H1 (cell line): Measurements from ENCODE around the gene RAD18. TPM values are rescaled to one million over a fixed set of nuclear protein-coding genes. Genes with fewer than 3 reads are reported as not detected.

ENCODE experiments used
- EGR1 ChIP-seq: IDR thresholded peaks from 2 replicates; pipeline ENCODE4 v1.6.1; 2011; ENCODE audit warnings: low read depth, low read length, borderline replicate concordance
- EP300 ChIP-seq, 2 experiments: IDR thresholded peaks; 1 replicate in 1 of 2; 2 replicates in 1 of 2; pipeline ENCODE4 v1.6.1; 2011 to 2012; ENCODE audit warnings: low read depth in 2 of 2, low read length in 2 of 2, mild to moderate bottlenecking in 2 of 2, borderline replicate concordance in 1 of 2, inconsistent platforms in 1 of 2, moderate library complexity in 1 of 2
- HDAC6 ChIP-seq: IDR thresholded peaks from one replicate; pipeline ENCODE4 v1.7.1; 2012; ENCODE audit warnings: low read depth, mild to moderate bottlenecking, inconsistent platforms, low read length, moderate library complexity
- JUN ChIP-seq: IDR thresholded peaks from 2 replicates; pipeline ENCODE4 v1.6.1; 2011; ENCODE audit warnings: low read depth, mild to moderate bottlenecking, improper control_type of control experiment, low read length
- SIN3A ChIP-seq, 2 experiments: IDR thresholded peaks in 1 of 2; conservative IDR thresholded peaks in 1 of 2; 2 replicates each; pipeline ENCODE4 v1.6.1; 2011 to 2012; ENCODE audit warnings: low read length in 2 of 2, improper control_type of control experiment in 1 of 2, low read depth in 1 of 2, mild to moderate bottlenecking in 1 of 2
- TCF12 ChIP-seq: IDR thresholded peaks from 2 replicates; pipeline ENCODE4 v1.6.1; 2011; ENCODE audit warnings: low read depth, mild to moderate bottlenecking, low read length
- polyA plus RNA-seq, 7 experiments: library from polyadenylated mRNA; depleted of rRNA in 3 of 7; stranded (reverse) in 5 of 7; unstranded in 2 of 7; fragments of >200 nt in 5 of 7; fragments of 200-250 nt in 2 of 7; gene quantifications; 1 replicate in 5 of 7; 2 replicates in 1 of 7; 4 replicates in 1 of 7; pipeline versions ENCODE4 v1.2.1 to v1.2.3, GENCODE V29; 2011 to 2013; ENCODE audit warnings: missing spikeins in 2 of 7, mixed read lengths in 2 of 7
- total RNA-seq: library from RNA; stranded (reverse); fragmentation: NEBNext Ultra II Directional; extraction: Animal tissue kit (Norgen Biotek cat#: 25700); gene quantifications from 2 replicates; pipeline ENCODE4 v1.2.1, GENCODE V29; 2021
- TF ChIP-seq, protein P1 (sequence below): fragments of 300-600 bp; sonication (generic); IDR thresholded peaks from 2 replicates; pipeline ENCODE4 v1.7.1; 2012; ENCODE audit warnings: low read length, moderate library complexity, mild to moderate bottlenecking, inconsistent platforms; ENCODE audit not compliant: insufficient replicate concordance

Gene RAD18
- total and polyA plus RNA-seq, 2 of the 8 experiments (the other 6 are each of a cell fraction or from before 2014, with no cell fraction given): 13.0 to 23.2 TPM

- TF ChIP-seq, protein P1, sequence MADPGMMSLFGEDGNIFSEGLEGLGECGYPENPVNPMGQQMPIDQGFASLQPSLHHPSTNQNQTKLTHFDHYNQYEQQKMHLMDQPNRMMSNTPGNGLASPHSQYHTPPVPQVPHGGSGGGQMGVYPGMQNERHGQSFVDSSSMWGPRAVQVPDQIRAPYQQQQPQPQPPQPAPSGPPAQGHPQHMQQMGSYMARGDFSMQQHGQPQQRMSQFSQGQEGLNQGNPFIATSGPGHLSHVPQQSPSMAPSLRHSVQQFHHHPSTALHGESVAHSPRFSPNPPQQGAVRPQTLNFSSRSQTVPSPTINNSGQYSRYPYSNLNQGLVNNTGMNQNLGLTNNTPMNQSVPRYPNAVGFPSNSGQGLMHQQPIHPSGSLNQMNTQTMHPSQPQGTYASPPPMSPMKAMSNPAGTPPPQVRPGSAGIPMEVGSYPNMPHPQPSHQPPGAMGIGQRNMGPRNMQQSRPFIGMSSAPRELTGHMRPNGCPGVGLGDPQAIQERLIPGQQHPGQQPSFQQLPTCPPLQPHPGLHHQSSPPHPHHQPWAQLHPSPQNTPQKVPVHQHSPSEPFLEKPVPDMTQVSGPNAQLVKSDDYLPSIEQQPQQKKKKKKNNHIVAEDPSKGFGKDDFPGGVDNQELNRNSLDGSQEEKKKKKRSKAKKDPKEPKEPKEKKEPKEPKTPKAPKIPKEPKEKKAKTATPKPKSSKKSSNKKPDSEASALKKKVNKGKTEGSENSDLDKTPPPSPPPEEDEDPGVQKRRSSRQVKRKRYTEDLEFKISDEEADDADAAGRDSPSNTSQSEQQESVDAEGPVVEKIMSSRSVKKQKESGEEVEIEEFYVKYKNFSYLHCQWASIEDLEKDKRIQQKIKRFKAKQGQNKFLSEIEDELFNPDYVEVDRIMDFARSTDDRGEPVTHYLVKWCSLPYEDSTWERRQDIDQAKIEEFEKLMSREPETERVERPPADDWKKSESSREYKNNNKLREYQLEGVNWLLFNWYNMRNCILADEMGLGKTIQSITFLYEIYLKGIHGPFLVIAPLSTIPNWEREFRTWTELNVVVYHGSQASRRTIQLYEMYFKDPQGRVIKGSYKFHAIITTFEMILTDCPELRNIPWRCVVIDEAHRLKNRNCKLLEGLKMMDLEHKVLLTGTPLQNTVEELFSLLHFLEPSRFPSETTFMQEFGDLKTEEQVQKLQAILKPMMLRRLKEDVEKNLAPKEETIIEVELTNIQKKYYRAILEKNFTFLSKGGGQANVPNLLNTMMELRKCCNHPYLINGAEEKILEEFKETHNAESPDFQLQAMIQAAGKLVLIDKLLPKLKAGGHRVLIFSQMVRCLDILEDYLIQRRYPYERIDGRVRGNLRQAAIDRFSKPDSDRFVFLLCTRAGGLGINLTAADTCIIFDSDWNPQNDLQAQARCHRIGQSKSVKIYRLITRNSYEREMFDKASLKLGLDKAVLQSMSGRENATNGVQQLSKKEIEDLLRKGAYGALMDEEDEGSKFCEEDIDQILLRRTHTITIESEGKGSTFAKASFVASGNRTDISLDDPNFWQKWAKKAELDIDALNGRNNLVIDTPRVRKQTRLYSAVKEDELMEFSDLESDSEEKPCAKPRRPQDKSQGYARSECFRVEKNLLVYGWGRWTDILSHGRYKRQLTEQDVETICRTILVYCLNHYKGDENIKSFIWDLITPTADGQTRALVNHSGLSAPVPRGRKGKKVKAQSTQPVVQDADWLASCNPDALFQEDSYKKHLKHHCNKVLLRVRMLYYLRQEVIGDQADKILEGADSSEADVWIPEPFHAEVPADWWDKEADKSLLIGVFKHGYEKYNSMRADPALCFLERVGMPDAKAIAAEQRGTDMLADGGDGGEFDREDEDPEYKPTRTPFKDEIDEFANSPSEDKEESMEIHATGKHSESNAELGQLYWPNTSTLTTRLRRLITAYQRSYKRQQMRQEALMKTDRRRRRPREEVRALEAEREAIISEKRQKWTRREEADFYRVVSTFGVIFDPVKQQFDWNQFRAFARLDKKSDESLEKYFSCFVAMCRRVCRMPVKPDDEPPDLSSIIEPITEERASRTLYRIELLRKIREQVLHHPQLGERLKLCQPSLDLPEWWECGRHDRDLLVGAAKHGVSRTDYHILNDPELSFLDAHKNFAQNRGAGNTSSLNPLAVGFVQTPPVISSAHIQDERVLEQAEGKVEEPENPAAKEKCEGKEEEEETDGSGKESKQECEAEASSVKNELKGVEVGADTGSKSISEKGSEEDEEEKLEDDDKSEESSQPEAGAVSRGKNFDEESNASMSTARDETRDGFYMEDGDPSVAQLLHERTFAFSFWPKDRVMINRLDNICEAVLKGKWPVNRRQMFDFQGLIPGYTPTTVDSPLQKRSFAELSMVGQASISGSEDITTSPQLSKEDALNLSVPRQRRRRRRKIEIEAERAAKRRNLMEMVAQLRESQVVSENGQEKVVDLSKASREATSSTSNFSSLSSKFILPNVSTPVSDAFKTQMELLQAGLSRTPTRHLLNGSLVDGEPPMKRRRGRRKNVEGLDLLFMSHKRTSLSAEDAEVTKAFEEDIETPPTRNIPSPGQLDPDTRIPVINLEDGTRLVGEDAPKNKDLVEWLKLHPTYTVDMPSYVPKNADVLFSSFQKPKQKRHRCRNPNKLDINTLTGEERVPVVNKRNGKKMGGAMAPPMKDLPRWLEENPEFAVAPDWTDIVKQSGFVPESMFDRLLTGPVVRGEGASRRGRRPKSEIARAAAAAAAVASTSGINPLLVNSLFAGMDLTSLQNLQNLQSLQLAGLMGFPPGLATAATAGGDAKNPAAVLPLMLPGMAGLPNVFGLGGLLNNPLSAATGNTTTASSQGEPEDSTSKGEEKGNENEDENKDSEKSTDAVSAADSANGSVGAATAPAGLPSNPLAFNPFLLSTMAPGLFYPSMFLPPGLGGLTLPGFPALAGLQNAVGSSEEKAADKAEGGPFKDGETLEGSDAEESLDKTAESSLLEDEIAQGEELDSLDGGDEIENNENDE: no peak
- TF ChIP-seq EP300 (IDR thresholded peaks at IDR 0.05; ENCODE audit: borderline replicate concordance in 1 of 2, low read depth in 2 of 2, low read length in 2 of 2) (no peak), EGR1 (no peak), TCF12 (no peak), HDAC6 (no peak), SIN3A (conservative IDR thresholded peaks at IDR 0.05 in 1 of 2, IDR thresholded peaks at IDR 0.05 in 1 of 2; ENCODE audit: low read depth in 1 of 2, low read length in 2 of 2) (no peak), JUN (no peak)
Measured at GRCh38 chr3:8981700-8982099, 18.4 kb upstream of the RAD18 start (continued).
